GM18858 (cell line): ENCODE results near the gene PRR33.
"Not testable (repeated sequence)": the region's sequence is repeated elsewhere in the genome, so short reads cannot be mapped to it uniquely, and the experiment has no call there.

ENCODE experiments used
- ATAC-seq: cut with Tn5 transposase; IDR thresholded peaks from one replicate; pipeline ENCODE4 v1.9.1; 2021; ENCODE audit not compliant: unreplicated experiment

The PRR33 gene

DNA sequence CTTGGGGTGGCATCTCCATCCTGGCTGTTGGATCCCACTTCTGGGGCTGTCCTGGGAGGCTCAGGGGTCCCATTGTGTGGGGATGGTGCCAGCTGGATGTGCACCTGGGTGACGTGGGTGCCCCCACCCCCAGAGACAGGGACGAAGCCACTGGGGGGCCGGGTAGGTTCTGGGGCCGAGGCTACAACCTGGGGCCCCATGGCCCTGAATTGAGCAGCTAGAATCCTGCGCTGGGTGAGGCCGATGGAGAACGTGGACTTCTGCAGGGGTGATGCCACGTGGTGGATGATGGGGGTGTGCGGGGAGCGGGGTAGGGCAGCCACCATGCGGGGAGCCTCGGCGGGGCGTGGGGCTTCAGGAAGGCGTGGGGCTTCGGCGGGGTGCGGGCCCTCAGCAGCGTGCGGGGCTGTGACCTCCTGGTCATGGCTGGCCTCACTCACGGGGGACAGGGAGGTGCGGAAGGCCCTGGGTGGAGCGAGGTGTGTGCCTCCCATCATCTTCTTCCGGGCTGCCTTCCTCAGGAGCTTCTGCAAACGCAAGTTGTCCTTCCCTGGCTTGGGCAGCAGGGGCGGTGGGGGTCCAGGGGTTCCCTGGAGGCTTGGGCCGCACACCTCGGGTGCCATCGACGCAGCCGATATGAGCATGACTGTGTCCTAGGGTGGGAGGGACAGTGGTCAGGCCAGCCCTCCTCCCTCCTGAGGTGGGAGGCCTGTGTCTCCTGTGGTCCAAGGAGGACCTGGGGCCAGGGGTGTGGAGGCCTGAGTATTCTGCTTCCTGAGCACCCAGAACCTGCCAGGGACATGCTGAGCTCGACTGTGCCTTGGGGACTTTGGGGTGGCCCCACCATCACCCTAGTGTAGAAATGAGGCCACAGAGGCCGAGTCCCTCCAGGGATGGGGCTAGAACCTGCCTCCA, 1.5 kb downstream of the PRR33 start:
- ATAC-seq, result no peak

DNA sequence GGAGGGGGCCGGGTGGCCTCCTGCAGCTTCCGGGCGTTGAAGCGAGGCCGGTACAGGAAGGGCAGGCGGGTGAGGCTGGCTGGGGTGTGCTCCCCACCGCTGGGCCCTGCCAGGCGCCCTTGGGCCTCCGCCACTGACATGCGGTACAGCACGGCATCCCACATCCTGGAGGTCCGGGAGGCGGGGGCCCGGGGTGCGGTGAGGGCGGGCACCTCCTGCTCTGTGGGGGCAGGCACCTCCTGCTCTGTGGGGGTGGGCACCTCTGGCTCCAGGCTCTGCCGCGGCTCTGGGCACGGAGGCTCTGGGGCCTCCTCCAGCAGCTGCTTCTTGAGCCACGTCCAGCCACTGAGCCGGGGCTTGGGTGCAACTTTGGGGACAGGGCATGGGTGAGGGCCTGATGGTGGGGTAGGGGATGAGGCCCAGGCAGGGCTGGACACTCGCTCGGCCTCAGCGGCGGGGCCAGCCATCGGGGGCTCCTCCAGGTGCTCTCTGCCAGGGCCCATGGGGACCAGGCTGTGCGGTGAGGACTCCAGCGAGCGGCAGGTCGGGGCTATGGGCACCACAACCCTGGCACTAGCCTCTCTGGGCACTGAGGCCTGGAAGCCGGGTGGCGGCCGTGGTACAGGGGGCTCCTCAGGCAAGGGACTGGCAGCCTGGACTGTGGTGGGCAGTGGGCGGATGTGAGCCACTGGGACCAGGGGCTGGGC, 2.3 kb downstream of the PRR33 start:
- no peak for ATAC-seq

DNA sequence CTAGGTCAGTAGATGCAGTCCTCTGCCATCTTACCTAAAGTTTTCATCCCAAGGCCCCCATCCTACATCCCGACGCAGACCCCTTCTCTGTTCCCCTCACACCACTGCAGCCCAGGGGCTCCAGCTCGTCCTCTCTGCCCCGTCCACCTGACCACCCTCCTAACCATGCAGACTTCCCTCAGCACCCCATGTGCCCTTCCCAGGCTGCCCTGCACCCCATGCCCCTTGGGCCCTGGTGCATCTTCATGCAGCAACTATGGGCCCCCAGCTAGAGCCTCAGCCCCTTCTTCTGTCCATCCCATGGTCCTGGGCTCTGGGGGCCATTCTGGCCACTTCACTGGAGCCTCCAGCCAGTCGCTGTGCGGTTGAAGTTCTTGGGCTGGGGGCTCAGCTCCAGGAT, 2.9 kb downstream of the PRR33 start:
- no peak for ATAC-seq

- no peak for ATAC-seq
Observed at GRCh38 chr11:1888347-1888753, 3.3 kb downstream of the PRR33 start.

GRCh38 chr11:1887451-1888346, 4.0 kb downstream of the PRR33 start:
- ATAC-seq, result no peak

GRCh38 chr11:1886551-1886950, 5.1 kb downstream of the PRR33 start:
- not testable (repeated sequence) for ATAC-seq

GRCh38 chr11:1884303-1884700, 7.4 kb downstream of the PRR33 start:
- ATAC-seq, result no peak

GRCh38 chr11:1883346-1884302, 8.1 kb downstream of the PRR33 start:
- no peak for ATAC-seq

DNA sequence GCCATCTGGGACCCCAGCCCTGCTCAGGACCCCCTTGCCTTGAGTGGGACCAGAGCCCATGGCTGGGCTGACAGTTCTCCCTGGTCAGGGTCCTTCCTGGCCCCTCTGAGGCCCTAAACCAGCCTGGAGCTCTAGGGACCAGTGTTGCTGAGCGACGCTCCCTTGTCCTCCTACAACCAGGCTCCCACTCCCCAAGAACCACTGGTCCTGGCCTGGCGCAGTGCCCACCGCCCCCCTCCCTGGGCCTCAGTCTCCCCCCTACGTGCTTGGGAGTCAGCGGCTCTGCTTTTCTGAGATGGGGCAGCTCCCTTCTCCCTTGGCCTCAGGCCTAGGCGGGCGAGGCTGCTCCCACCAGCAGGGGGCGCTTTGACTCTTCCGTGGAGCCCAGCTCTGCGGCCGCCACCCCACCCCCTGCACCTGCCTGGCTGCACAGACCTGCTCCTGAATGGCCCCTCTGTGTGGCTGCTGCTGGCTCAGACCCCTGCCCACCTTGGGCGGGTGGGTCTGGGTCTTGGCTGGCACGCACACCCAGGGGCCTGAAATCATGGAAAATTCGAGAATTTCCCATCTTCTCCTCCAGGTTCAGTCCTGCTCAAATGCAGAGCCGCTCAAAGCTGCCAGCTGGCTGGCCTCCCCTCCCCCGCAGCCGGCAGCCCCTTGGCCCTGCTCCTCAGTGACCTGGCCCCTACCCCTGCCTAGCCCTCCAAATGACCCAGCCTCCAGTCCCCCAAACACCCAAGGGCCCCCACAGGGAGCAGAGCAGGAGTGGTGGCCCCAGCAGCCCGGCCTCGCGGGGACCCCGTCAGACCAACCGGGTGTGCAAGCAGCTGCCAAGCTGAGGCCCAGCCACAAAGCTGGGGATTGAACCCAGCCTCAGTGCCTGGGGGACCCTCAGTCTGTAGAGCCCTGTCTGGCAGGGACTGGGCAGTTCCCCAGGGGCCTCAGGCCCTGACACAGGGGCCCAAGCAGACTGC, 9.1 kb downstream of the PRR33 start:
- ATAC-seq, result no peak

- ATAC-seq, result no peak
Observed at GRCh38 chr11:1881442-1882264, 10.0 kb downstream of the PRR33 start.

GRCh38 chr11:1880746-1881441, 10.8 kb downstream of the PRR33 start:
- ATAC-seq, result no peak

DNA sequence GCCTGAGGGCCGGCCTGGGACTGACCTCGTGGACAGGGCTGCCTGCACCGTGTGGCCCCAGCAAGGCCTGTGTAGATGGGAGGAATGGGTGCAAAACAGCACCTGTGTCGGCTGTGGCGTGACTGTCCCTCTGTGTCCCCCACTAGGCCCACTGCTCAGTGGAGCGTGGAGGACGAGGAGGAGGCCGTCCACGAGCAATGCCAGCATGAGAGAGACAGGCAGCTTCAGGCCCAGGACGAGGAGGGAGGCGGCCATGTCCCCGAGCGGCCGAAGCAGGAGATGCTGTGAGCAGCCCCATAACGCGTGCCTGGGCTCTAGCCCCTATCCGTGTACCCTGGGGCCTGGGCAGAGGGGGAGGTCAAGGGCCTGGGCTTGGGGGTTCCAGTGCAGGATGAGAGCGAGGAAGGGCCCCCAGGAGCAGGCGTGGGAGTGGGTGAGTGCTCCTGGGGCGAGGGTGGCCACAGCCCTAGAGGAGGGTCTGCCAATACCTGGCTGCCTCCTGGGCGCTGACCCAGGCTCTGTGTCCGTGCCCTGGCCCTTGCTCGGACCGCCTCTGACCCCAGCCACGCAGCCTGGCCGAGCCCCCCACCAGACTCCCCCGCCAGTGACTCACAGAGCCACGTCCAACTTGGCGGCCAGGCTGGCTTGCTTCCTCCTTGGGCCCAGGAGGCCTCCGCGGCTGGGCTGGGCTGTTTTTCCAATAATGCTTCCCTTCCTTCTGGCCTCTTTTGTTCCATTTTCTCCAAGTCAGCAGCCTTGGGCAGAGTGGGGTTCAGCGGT, 11.6 kb downstream of the PRR33 start:
- no peak for ATAC-seq

- ATAC-seq, result no peak
Observed at GRCh38 chr11:1879342-1879940, 12.3 kb downstream of the PRR33 start.

DNA sequence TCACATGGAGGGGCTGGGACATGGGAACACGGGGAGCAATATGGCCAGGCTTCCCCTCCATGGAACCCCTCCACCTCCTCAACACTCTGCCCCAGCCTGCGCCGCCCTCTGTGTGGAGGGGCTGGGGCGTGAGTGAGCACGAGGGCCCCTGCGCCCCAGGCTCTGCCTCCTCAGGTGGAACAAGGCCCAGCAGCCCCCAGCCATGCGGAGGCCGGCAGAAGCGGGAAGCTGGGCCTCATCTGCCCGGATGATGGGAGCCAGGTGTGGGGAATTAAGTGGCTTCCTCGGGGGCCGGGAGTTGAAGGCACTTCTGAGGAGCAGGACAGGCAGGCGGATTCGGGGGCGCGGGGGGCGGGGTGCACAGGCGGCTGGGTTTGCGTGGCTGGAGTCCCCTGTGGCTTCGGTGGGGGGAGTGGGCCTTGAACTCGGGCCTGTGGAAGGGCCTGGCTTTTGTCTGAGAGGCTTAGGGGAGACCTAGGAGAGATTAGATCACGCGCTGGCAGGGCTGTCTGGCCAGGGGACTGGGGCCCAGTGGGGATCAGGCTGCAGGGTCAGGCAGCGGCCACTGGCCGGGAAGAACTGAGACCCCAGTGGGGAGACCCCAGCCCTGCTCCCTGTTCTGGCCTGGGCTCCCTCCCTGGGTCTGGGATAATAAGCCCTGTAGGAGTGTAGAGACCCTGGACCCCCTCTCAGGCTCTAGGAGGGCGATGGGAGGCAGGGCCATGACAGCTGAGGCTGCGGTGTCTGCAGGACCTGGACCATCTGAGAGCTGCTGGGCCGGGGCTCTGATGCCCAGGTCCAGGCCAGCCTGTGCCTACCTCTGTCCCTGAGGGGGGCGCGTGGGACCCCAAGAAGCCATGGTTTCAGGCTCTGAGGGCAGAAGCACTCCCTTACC, 13.3 kb downstream of the PRR33 start:
- ATAC-seq, result no peak
